ENCODE measurements around the gene LYPD1.

The LYPD1 gene

GRCh38 chr2:132668189-132668823 lies 1.7 kb downstream of the LYPD1 start:
- FAIRE-seq = no peak

GRCh38 chr2:132667706-132668105 lies 2.3 kb downstream of the LYPD1 start:
- no peak for FAIRE-seq

DNA sequence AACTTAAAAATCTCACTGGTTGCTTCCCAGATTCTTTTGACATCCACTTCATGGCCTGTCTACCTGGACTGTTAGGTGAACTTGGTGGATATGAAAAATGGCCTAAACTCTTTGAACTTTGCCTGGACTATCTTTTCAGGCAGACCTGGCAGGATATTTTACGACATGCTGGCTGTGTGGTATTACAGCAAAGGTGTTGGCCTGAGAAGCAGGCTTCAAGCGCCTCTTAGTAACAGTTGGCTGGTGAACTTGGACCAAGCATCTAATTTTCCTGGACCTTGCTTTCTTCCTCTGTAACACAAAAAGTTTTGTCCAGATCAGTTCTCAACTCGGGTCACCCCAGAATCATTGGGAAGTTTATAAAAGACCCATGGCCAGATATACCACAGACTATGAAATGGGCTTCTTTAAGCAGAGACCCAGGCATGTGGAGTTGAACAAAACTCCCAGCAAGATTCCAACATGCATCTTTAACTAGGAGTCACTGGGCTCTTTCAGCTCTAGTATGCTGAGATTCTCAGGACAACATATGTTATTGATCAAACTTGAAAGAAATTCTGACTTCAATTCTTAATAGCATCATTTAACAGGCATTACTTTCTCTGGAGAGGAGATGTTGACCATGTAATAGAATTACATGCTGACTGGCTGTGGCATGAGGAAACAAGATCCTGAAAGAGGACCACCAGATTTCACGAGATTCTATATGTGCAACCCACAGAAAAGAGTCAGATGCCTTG lies 4.4 kb downstream of the LYPD1 start:
- no peak for FAIRE-seq

- no peak for FAIRE-seq
Observed at GRCh38 chr2:132664096-132664495, 5.9 kb downstream of the LYPD1 start.

DNA sequence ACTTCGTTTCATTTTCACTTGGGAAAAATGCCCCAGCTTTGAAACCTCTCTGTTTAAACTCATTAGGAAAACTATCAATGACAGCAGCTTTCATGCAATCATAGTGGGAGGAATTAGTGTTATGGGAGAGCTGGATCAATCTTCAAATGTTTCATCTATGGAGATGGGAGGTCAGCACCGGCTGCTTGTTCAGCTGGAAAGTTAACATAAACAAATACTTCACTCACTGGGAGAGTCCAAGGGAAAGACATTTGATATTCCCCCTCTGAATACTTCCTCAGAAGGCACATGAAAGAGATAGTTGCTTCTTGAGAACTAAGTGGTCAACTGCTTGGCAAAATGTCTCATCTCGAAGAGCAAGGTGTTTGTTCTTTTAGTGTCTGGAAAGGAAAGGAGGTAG lies 7.3 kb downstream of the LYPD1 start:
- no peak for FAIRE-seq

DNA sequence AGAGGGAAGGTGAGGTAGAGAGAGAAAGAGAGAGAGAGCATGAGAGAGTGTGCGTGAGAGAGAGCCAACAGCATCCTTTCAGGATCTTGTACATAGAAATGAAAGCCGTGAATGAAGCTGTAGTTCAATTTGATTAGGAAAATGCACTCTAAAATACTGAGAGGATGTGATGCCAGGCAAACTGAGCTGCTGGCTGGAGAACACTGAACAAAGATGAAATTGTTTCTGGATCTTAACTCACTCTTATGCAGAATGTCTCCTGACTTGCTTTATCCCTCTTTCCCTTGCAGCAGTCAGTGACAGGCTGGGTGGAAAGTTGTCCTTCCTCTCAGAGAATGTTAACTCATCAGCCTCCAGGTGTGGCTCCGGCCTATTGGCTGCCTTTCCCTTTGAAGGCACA lies 10.7 kb downstream of the LYPD1 start:
- FAIRE-seq = no peak

GRCh38 chr2:132656266-132656975 lies 13.6 kb downstream of the LYPD1 start:
- no peak for FAIRE-seq

DNA sequence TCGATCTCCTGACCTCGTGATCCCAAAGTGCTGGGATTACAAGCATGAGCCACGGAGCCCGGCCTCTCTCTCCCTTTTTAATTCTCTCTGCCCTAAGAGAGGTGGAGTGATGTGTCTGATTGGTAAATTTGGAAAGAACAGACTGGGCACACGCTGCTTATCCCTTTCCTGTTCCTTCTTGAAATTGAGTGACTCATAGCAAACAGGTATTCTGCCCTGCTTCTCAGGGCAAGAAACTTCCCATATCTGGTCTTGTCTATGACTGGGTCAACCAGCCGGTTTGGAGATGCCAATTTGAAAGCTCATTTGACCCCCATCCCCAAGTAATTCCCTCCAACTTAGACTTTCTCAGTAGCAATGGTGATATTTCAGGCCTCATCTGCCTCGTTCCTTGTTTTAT lies 15.0 kb downstream of the LYPD1 start:
- FAIRE-seq = no peak

GRCh38 chr2:132654335-132654734 lies 15.7 kb downstream of the LYPD1 start:
- no peak for FAIRE-seq

GRCh38 chr2:132652474-132652873 lies 17.5 kb downstream of the LYPD1 start:
- FAIRE-seq = no peak

DNA sequence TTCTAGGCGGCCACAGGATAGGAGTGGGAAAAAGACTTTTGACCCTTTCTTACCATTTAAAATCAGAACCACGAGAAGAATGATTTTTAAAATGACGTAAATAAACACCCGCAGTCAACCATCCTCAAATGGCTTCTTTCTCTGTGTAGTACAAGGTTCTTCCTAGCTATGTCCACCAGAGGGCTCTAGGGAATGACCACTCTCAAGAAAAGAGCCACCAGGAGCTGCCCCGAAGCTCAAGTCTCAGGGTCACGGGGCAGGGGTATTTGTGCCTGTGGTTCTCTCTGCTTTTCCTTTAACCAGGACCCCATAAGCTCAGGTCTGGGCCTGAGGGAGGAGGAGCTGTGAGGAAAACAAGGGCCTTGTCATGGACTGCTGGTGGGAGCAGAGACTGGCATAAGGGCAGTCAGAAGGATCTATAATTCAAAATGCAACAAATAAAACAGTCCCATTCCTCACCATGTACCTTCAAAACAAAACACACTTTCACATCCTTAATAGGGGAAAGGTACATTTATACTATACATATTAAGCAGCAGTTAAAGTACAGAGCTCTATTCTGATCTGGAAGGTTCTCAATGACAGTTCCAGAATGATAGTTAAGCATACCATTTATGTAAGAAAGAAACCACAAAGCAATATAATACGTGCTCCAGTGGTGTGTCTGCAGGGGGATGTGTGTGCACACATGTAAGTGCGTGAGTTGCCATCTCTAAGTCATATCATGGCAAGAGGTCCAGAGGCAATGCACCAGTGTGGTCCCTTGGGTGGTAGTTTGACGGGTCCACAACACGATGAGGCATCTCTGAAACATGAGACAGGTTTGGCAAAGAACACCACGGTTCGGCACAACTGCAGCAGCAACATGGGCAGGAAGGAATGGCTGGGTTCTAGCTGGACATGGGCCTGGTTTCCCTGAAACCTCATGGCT lies 18.6 kb downstream of the LYPD1 start:
- FAIRE-seq = no peak

DNA sequence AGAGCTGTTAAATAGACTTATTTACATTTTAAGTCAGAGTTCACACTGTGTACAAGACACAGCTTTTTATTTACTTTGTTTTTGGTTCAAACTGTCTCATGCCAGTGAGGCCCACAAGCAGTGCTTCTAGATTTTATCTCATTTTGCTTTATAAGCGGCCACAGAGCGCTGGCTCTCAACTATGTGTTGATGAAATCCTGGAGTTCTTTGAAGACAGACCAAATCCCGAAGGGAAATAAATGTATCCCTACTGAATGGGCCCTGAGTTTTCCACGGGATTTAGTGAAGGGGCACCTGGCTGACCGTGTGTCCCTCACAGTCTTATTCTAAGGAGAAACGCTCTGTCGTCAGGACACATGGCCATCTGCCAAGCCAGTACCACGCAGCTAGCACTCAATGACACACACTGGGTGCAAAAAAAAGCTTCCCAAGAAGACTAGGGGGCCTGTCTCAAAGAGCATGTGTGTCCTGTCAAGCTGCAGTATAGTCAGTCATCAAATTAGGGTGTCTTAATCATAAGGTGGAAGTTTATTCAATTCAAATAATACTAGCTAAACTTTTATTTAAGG lies 23.4 kb downstream of the LYPD1 start:
- no peak for FAIRE-seq

GRCh38 chr2:132645722-132646539 lies 24.1 kb downstream of the LYPD1 start:
- FAIRE-seq = no peak

DNA sequence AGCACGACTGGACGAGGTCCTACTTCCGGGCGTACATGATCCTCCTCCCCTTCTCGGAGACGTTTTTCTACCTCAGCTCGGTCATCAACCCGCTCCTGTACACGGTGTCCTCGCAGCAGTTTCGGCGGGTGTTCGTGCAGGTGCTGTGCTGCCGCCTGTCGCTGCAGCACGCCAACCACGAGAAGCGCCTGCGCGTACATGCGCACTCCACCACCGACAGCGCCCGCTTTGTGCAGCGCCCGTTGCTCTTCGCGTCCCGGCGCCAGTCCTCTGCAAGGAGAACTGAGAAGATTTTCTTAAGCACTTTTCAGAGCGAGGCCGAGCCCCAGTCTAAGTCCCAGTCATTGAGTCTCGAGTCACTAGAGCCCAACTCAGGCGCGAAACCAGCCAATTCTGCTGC lies 24.8 kb downstream of the LYPD1 start:
- no peak for FAIRE-seq

GRCh38 chr2:132642415-132642814 lies 27.6 kb downstream of the LYPD1 start:
- no peak for FAIRE-seq

DNA sequence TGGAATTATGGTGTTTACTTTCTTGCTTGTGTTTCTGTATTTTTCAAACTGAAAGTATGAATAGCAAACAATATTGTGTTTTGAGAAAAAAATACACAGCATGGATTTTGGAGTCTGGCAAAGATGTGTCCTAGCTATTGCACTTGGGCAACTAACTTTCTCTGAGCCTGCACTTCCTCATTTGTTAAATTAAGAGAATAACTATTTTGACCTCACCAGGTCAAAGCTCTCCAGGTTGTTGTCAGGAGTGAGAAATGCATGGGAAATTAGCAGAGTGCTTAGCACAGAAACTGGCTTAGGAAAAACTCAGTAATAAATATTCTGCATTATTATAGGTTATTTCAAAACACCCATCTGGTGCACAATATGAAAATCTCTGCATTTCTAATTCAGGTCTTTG lies 28.2 kb downstream of the LYPD1 start:
- no peak for FAIRE-seq

GRCh38 chr2:132640116-132640515 lies 29.9 kb downstream of the LYPD1 start:
- no peak for FAIRE-seq

DNA sequence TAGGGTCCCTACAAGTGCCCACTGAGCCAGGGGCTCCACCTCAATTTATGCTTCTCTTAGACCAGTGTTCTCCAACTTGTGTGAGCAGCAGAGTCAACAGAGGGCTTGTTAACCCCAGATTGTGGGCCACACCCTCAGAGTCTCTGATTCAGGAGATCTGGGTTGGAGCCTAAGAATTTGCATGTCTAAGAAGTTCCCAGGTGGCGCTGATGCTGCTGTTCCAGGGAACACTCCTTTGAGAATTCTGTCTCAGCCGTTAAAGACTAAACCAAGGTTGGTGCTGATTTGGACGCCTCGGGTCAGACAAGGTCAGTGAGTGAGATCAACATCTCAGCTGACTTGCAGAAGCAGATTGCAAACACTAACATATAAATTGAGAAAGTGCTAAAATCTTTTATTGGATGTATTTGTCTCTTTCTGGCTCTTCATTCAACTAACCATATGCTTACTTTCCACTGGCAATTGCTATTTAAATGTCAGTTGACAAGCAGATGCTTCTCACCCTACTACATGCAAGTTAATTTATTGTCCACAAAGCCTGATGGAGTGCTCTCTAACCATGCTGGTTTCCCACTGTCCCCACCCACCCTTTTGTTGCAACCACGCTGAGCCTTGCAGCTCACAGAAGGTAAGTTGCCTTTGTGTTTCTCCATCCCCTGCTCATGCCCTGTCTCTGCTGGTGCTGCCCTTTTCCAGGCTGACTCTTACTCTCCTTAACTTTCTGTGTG lies 31.5 kb downstream of the LYPD1 start:
- FAIRE-seq = no peak

DNA sequence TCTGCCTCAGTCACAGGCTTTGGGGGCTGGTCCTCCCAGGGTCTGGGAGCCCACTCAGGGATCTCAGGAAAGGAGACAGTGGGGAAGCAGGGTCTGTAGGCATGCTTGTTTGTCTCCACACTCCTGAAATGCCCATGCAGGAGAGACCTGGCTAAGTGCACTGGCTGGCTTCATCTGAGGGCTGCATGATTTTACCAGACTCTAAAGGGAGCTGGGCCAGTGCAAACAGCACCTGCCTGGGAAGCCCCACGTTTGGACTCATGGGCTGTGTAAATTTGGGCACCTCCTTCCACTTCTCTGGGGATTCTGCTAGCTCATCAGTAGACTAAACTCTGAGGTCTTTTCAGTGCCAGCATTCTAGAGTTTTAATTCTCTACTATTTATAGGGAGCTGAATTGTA lies 33.7 kb downstream of the LYPD1 start:
- FAIRE-seq = no peak

- no peak for FAIRE-seq
Observed at GRCh38 chr2:132633635-132634034, 36.4 kb downstream of the LYPD1 start.

Data from A204.1 (cell line).